GM13976 (cell line): ENCODE measurements around the gene TNPO1.

ENCODE experiments used
- DNase-seq: peaks from one replicate; pipeline ENCODE4 v3.0.0; 2012; ENCODE audit warnings: low spot score
- CTCF ChIP-seq: IDR thresholded peaks from 2 replicates; pipeline ENCODE4 v1.5.1; 2012; ENCODE audit warnings: borderline replicate concordance, mild to moderate bottlenecking; ENCODE audit not compliant: insufficient read depth; ENCODE audit errors: extremely low read depth, missing control alignments, control extremely low read depth
- in situ Hi-C: fragments of 300-500 bp; cut with MboI; formaldehyde crosslinking; loops from one replicate; pipeline ENCODE4 v1.12.0; 2022; ENCODE audit warnings: low sequenced_read_pairs, mixed read lengths, inconsistent platforms; ENCODE audit not compliant: unreplicated experiment

The TNPO1 gene

GRCh38 chr5:72817076-72817481 is 618 bp downstream of the TNPO1 start:
- in situ Hi-C loops: loop anchor here (25.0 kb wide), 1 partner anchor 455 kb away; no protein-coding TSS in a partner anchor
- peak; percentile 60 for DNase-seq
- TF ChIP-seq CTCF: no peak

- no peak for DNase-seq
- in situ Hi-C loops: loop anchor here (25.0 kb wide), 1 partner anchor 455 kb away; no protein-coding TSS in a partner anchor
- TF ChIP-seq CTCF: no peak
These were observed 1.3 kb downstream of the TNPO1 start for GRCh38 chr5:72817671-72818266.

- DNase-seq: peak; percentile 50
- TF ChIP-seq CTCF: peak; percentile 81
- in situ Hi-C loops: loop anchor here (25.0 kb wide), 1 partner anchor 457 kb away; no protein-coding TSS in a partner anchor
These were observed 2.5 kb downstream of the TNPO1 start for GRCh38 chr5:72818866-72819534.

GRCh38 chr5:72821776-72822175 is 5.3 kb downstream of the TNPO1 start:
- in situ Hi-C loops: loop anchor here (25.0 kb wide), 1 partner anchor 459 kb away; no protein-coding TSS in a partner anchor
- no peak for TF ChIP-seq CTCF
- DNase-seq: no peak

GRCh38 chr5:72822944-72823343 is 6.5 kb downstream of the TNPO1 start:
- TF ChIP-seq CTCF: no peak
- no peak for DNase-seq
- in situ Hi-C loops: loop anchor here (25.0 kb wide), 1 partner anchor 461 kb away; no protein-coding TSS in a partner anchor

- DNase-seq: no peak
- in situ Hi-C loops: no loop called here
- no peak for TF ChIP-seq CTCF
These were observed 13.2 kb downstream of the TNPO1 start for GRCh38 chr5:72829707-72830106.
